Memory B cell (primary cell): ENCODE measurements around the gene SKIC8.
A peak's percentile ranks its signal among the peaks of the same experiment; 100 is the strongest.

Experiments
- ATAC-seq: fragments of 150-1000 bp; cut with Tn5 transposase; 2 replicates; pipeline ENCODE4 v1.10.0; 2021; ENCODE audit warnings: low read depth, mild to moderate bottlenecking, moderate library complexity
- DNase-seq, 2 donors: peaks; one replicate each; pipeline ENCODE4 v3.0.0; 2022; ENCODE audit warnings: low spot score in 2 of 2
- H3K27ac Mint-ChIP-seq: one replicate; pipeline ENCODE4 v1.8.0; 2022; ENCODE audit warnings: mild to moderate bottlenecking, moderate library complexity, mixed read lengths
- H3K27me3 Mint-ChIP-seq: one replicate; pipeline ENCODE4 v1.8.0; 2022; ENCODE audit warnings: mixed read lengths
- H3K36me3 Mint-ChIP-seq: one replicate; pipeline ENCODE4 v1.8.0; 2022; ENCODE audit warnings: mild to moderate bottlenecking, mixed read lengths
- H3K4me1 Mint-ChIP-seq: one replicate; pipeline ENCODE4 v1.8.0; 2022; ENCODE audit warnings: mixed read lengths
- H3K4me3 Mint-ChIP-seq: one replicate; pipeline ENCODE4 v1.8.0; 2022; ENCODE audit warnings: mild to moderate bottlenecking, moderate library complexity, mixed read lengths
- H3K9me3 Mint-ChIP-seq: one replicate; pipeline ENCODE4 v1.8.0; 2022; ENCODE audit warnings: mixed read lengths

SKIC8 gene

DNA sequence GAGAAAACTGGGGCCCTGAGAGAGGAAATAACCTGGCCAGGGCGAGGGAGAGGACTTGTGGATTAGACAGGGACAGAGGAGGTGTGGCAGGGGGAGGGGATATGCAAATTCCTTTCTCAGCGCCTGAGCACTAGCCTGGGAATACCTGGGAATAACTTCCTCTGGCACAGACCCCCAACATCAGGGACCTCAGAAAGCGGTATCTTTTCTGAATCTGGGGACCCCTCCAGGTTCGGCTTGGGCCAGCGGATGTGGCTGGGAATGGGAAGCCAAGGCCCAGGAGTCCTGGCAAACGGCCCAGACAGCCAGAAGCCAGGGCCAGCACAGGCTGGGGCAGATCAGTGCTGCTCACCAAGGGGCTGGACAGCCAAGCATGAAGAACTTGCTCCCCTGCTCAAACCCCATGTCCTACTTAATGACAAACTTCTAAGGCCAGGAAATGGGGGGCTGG lies 55.9 kb downstream of the SKIC8 start:
- H3K27ac Mint-ChIP-seq: no peak overlapping the region
- H3K36me3 Mint-ChIP-seq: no peaks in the 10 kb centered on the region
- ATAC-seq (no peak), DNase-seq (no peak)
- H3K4me1 Mint-ChIP-seq: no peaks in the 10 kb centered on the region
- H3K9me3 Mint-ChIP-seq: no peaks in the 10 kb centered on the region
- peaks cover 8% of the 10 kb centered on the region for H3K27me3 Mint-ChIP-seq
- H3K4me3 Mint-ChIP-seq: no peak overlapping the region

DNA sequence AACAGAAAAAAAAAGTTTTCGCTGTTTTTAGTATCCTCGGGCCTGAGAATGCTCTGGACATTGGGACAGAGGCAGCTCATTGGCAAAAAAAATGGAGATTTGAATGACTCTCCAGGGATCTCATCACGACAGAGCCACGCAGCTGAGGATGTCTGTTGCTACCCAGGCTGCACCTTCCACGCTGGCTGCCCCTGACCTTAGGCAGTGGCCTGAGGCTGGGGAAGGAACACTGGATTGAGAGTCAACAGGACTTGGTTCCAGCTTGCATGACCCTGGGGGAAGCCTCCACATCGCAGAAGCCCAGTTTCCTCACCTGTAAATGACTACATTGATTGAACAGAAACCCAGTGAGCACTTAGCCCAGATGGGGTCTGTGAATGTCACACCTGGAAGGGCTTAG lies 56.4 kb downstream of the SKIC8 start:
- ATAC-seq (no peak), DNase-seq (no peak)
- Mint-ChIP-seq H3K4me3 (no peak overlapping the region), H3K27ac (no peak overlapping the region), H3K36me3 (no peaks in the 10 kb centered on the region), H3K27me3 (peaks cover 8% of the 10 kb centered on the region), H3K4me1 (no peaks in the 10 kb centered on the region), H3K9me3 (no peaks in the 10 kb centered on the region)

DNA sequence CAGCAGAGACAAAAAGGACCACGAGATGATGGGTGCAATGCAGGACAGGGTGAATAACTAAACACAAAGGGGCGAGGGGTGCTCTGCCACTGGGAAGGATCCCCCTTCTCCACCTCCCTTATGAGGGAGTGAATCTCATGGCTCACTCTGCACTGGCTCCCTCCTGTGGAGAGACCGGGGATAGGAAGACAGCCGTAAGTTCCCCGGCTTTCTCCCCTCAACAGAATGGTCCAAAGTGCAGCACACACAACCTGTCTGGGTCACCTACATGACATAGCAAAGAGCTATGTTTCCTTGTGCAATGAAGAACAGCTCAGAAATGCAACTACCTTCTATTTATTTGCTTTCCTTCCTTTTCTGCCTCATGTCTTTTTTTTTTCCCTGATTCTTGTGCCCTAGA lies 57.3 kb downstream of the SKIC8 start:
- Mint-ChIP-seq H3K36me3 (no peaks in the 10 kb centered on the region), H3K4me3 (no peak overlapping the region), H3K27me3 (peaks cover 10% of the 10 kb centered on the region), H3K4me1 (no peaks in the 10 kb centered on the region), H3K27ac (no peak overlapping the region), H3K9me3 (no peaks in the 10 kb centered on the region)
- DNase-seq (no peak), ATAC-seq (no peak)

DNA sequence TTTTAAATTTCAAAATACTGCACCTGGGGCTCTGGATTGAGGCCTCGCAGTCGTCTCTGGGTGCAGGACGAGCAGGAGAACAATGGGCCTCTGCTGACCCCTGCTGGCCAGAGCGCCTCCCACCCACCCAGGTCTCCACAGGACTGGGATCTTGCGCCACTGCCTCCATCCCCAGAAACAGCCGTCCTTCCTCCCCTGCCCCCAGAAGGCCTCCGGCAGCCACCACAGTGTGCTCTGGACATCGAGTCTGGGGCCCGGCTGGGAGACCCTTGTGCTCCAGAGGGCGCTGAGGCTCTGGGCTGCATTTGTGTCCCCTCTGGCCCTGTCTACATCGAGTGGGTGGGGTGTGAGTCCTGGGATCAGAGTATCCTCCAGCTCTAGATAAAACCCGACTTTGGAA lies 58.4 kb downstream of the SKIC8 start:
- Mint-ChIP-seq H3K9me3 (no peaks in the 10 kb centered on the region), H3K36me3 (no peaks in the 10 kb centered on the region), H3K27me3 (peaks cover 10% of the 10 kb centered on the region), H3K27ac (no peak overlapping the region), H3K4me1 (no peaks in the 10 kb centered on the region), H3K4me3 (no peak overlapping the region)
- DNase-seq (peak; percentile 78 to 85), ATAC-seq (peak; percentile 96)

DNA sequence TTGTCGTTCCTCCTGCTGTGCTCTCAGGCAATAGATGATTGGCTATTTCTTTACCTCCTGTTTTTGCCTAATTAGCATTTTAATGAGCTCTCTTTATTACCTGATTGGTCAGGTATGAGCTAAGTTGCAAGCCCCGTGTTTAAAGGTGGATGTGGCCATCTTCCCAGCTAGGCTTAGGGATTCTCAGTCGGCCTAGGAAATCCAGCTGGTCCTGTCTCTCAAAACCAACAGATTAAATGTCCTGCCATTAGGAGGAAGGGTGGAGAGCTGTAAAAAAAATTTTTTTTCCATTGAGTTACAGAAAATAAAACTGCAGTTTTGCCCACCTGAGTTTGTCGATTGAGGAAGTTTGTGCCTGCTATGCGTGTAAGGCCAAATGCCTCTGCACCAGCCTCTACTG lies 59.6 kb downstream of the SKIC8 start:
- peaks cover 12% of the 10 kb centered on the region for H3K27me3 Mint-ChIP-seq
- no peak for ATAC-seq
- H3K9me3 Mint-ChIP-seq: no peaks in the 10 kb centered on the region
- DNase-seq: no peak
- no peak overlapping the region for H3K27ac Mint-ChIP-seq
- H3K36me3 Mint-ChIP-seq: no peaks in the 10 kb centered on the region
- no peak overlapping the region for H3K4me3 Mint-ChIP-seq
- no peaks in the 10 kb centered on the region for H3K4me1 Mint-ChIP-seq

GRCh38 chr15:78237146-78237545 lies 62.3 kb downstream of the SKIC8 start:
- Mint-ChIP-seq H3K27ac (no peak overlapping the region), H3K4me1 (no peaks in the 10 kb centered on the region), H3K36me3 (no peaks in the 10 kb centered on the region), H3K27me3 (peaks cover 8% of the 10 kb centered on the region), H3K9me3 (no peaks in the 10 kb centered on the region), H3K4me3 (no peak overlapping the region)
- no peak for DNase-seq
- no peak for ATAC-seq

DNA sequence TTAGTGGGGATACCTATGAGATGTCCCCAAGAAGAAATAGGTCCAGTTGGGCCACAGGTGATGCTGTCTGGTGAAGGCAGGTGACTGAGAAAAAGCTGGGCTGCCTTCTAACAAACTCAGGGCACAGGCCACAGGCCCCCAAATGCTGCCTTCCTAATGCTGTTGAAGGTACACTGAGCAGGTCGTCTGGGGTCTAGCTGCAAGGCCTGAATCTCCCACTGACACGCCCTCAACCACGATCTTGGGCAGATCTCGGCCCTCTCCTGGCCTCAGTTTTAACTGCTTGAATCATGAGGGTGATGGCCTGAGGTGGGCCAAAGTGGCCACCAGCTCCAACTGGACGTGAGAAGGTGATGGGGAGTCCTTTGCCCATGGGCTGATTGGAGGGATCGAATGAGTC lies 62.9 kb downstream of the SKIC8 start:
- Mint-ChIP-seq H3K36me3 (no peaks in the 10 kb centered on the region), H3K9me3 (no peaks in the 10 kb centered on the region), H3K27ac (no peak overlapping the region), H3K4me3 (no peak overlapping the region), H3K27me3 (peaks cover 7% of the 10 kb centered on the region), H3K4me1 (no peaks in the 10 kb centered on the region)
- no peak for DNase-seq
- no peak for ATAC-seq

DNA sequence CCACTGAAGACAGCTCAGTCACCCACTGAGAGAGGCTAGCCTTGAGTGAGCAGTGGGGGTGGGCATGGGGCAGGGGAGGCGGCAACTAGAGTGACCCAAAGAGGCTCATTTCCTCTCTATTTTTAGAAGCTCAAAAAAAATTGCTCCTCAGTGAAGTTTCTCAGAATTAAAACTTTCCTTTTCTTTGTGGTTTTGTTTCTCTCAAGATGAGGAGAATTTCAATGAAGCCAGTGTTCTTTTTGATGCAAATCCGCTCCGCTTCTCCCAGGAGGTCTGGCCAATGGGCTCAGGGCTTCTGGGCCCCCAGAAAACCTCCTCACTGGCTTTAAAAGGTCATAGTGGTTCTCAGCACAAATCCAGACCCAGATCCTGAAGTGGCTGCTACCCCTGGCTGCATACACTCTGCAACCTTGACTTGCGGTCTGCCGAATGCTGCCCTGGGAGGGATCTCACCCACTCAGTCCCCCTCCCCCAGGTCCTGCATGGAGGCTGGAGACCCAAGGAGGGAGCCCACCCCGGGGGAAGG lies 64.8 kb downstream of the SKIC8 start, which contains the start of gene ACSBG1:
Gene ACSBG1 (minus strand): TSS at position 51 of the 526 bp plus-strand sequence. CDS start 64 bp downstream, outside the sequence.
- Mint-ChIP-seq H3K27ac (no peak within 1 kb of the TSS), H3K9me3 (no peaks in the 10 kb centered on the region), H3K4me3 (no peak within 1 kb of the TSS), H3K27me3 (peaks cover 9% of the 10 kb centered on the region), H3K4me1 (no peaks in the 10 kb centered on the region), H3K36me3 (no peaks in the 10 kb centered on the region)
- no peak for DNase-seq
- no peak for ATAC-seq

- no peak for ATAC-seq
- H3K27ac Mint-ChIP-seq: no peak overlapping the region
- no peaks in the 10 kb centered on the region for H3K36me3 Mint-ChIP-seq
- H3K9me3 Mint-ChIP-seq: no peaks in the 10 kb centered on the region
- DNase-seq: no peak
- no peaks in the 10 kb centered on the region for H3K4me1 Mint-ChIP-seq
- H3K27me3 Mint-ChIP-seq: peaks cover 9% of the 10 kb centered on the region
- no peak overlapping the region for H3K4me3 Mint-ChIP-seq
Observed at GRCh38 chr15:78233496-78233895, 65.9 kb downstream of the SKIC8 start.
